Measurements from ENCODE around the gene CDHR4.
"Not testable (repeated sequence)": the region's sequence is repeated elsewhere in the genome, so short reads cannot be mapped to it uniquely, and the experiment has no call there.

Gene CDHR4

GRCh38 chr3:49787182-49787464 is 12.6 kb downstream of the CDHR4 start:
- TF ChIP-seq CTCF (IDR thresholded peaks at IDR 0.05; ENCODE audit: control insufficient read depth, insufficient read depth, low read depth, low read length, missing control alignments): no peak
- no peak overlapping the region for H3K4me3 ChIP-seq (ENCODE audit: control insufficient read depth, low read depth, low read length)
- DNase-seq (ENCODE audit: low read depth): no peak

GRCh38 chr3:49786357-49787181 is 13.1 kb downstream of the CDHR4 start, which contains the start of gene IP6K1:
TSS of gene IP6K1 (minus strand) at chr3:49786542. CDS start at chr3:49748040, 38,502 bp downstream.
- DNase-seq (ENCODE audit: low read depth): peak; percentile 100
- no peak for TF ChIP-seq CTCF (IDR thresholded peaks at IDR 0.05; ENCODE audit: control insufficient read depth, insufficient read depth, low read depth, low read length, missing control alignments)
- peak within 1 kb of the TSS; percentile 61 for H3K4me3 ChIP-seq (ENCODE audit: control insufficient read depth, low read depth, low read length)

GRCh38 chr3:49785565-49786356 is 13.9 kb downstream of the CDHR4 start:
- no peak for TF ChIP-seq CTCF (IDR thresholded peaks at IDR 0.05; ENCODE audit: control insufficient read depth, insufficient read depth, low read depth, low read length, missing control alignments)
- H3K4me3 ChIP-seq (ENCODE audit: control insufficient read depth, low read depth, low read length): peak overlapping the region; percentile 61
- no peak for DNase-seq (ENCODE audit: low read depth)

GRCh38 chr3:49782277-49782676 is 17.4 kb downstream of the CDHR4 start:
- not testable (repeated sequence) for DNase-seq (ENCODE audit: low read depth); H3K4me3 ChIP-seq (ENCODE audit: control insufficient read depth, low read depth, low read length)

- H3K4me3 ChIP-seq (ENCODE audit: control insufficient read depth, low read depth, low read length): no peak overlapping the region
- DNase-seq (ENCODE audit: low read depth): no peak
- no peak for TF ChIP-seq CTCF (IDR thresholded peaks at IDR 0.05; ENCODE audit: control insufficient read depth, insufficient read depth, low read depth, low read length, missing control alignments)
These were observed 18.1 kb downstream of the CDHR4 start for GRCh38 chr3:49781415-49782199.

- not testable (repeated sequence) for H3K4me3 ChIP-seq (ENCODE audit: control insufficient read depth, low read depth, low read length); DNase-seq (ENCODE audit: low read depth)
These were observed 18.7 kb downstream of the CDHR4 start for GRCh38 chr3:49780975-49781365.

GRCh38 chr3:49780080-49780974 is 19.3 kb downstream of the CDHR4 start:
- TF ChIP-seq CTCF (IDR thresholded peaks at IDR 0.05; ENCODE audit: control insufficient read depth, insufficient read depth, low read depth, low read length, missing control alignments): no peak
- no peak for DNase-seq (ENCODE audit: low read depth)
- H3K4me3 ChIP-seq (ENCODE audit: control insufficient read depth, low read depth, low read length): no peak overlapping the region
